SK-N-SH (cell line): ENCODE measurements around the gene ALDH7A1.

Source experiments
- CTCF ChIP-seq: fragments of 200-600 bp; sonication (generic); IDR thresholded peaks from 2 replicates; pipeline ENCODE4 v1.6.1; 2017; ENCODE audit warnings: antibody characterized with exemption, mild to moderate bottlenecking, moderate library complexity
- ELF1 ChIP-seq: IDR thresholded peaks from 2 replicates; pipeline ENCODE4 v1.4.0; 2012
- EP300 ChIP-seq, 2 experiments: IDR thresholded peaks; 2 replicates each; pipeline versions ENCODE4 v1.4.0 to v1.6.1; 2012; ENCODE audit warnings: borderline replicate concordance in 1 of 2, low read depth in 1 of 2, low read length in 1 of 2
- EZH2phosphoT487 ChIP-seq: fragments of 200-600 bp; sonication (generic); IDR thresholded peaks from 2 replicates; pipeline ENCODE4 v1.6.1; 2017; ENCODE audit warnings: low read depth, mixed run types, mild to moderate bottlenecking, antibody characterized with exemption, moderate library complexity, borderline replicate concordance
- NFIC ChIP-seq: IDR thresholded peaks from 2 replicates; pipeline ENCODE4 v1.4.0; 2012; ENCODE audit warnings: borderline replicate concordance
- PBX3 ChIP-seq: IDR thresholded peaks from 2 replicates; pipeline ENCODE4; 2012
- POLR2AphosphoS5 ChIP-seq: IDR thresholded peaks from 2 replicates; pipeline ENCODE4 v1.6.1; 2012; ENCODE audit warnings: low read depth, low read length
- RAD21 ChIP-seq: IDR thresholded peaks from 2 replicates; pipeline ENCODE4 v1.6.1; 2012; ENCODE audit warnings: mild to moderate bottlenecking, low read length
- TAF1 ChIP-seq: IDR thresholded peaks from 2 replicates; pipeline ENCODE4 v1.6.1; 2012; ENCODE audit warnings: low read depth, mild to moderate bottlenecking, low read length, moderate library complexity, borderline replicate concordance
- TCF12 ChIP-seq: IDR thresholded peaks from 2 replicates; pipeline ENCODE4 v1.4.0; 2012
- YY1 ChIP-seq: IDR thresholded peaks from 2 replicates; pipeline ENCODE4 v1.4.0; 2012; ENCODE audit warnings: low read depth, mild to moderate bottlenecking
- TF ChIP-seq, protein P1 (sequence below): fragments of 150-350 bp; IDR thresholded peaks from 2 replicates; pipeline ENCODE4 v1.6.1; 2017; ENCODE audit warnings: antibody characterized with exemption, low read length, low read depth, borderline replicate concordance

- no peak for TF ChIP-seq EZH2phosphoT487
- TF ChIP-seq EP300 (IDR thresholded peaks at IDR 0.05; ENCODE audit: borderline replicate concordance in 1 of 2, low read depth in 1 of 2, low read length in 1 of 2) = no peak
- no peak for TF ChIP-seq CTCF
- no peak for TF ChIP-seq YY1
- no peak for TF ChIP-seq TCF12
- no peak for TF ChIP-seq PBX3
- no peak for TF ChIP-seq RAD21
- no peak for TF ChIP-seq NFIC
- no peak for TF ChIP-seq ELF1
- TF ChIP-seq, protein P1, sequence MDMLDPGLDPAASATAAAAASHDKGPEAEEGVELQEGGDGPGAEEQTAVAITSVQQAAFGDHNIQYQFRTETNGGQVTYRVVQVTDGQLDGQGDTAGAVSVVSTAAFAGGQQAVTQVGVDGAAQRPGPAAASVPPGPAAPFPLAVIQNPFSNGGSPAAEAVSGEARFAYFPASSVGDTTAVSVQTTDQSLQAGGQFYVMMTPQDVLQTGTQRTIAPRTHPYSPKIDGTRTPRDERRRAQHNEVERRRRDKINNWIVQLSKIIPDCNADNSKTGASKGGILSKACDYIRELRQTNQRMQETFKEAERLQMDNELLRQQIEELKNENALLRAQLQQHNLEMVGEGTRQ = no peak
- TF ChIP-seq TAF1 = no peak
- no peak for TF ChIP-seq POLR2AphosphoS5
These were observed 3.5 kb downstream of the ALDH7A1 start for GRCh38 chr5:126591549-126591948.
